HFF-Myc (cell line): ENCODE data around the gene DAND5.

Experiments used
- DNase-seq: peaks from one replicate; pipeline ENCODE4 v3.0.0-alpha.2; 2011; ENCODE audit warnings: low read depth; ENCODE audit errors: extremely low read depth
- H3K4me3 ChIP-seq: replicated peaks from 2 replicates; pipeline ENCODE4 v1.5.1; 2011; ENCODE audit warnings: low read depth, mild to moderate bottlenecking, control low read depth, low read length
- TF ChIP-seq, protein P1 (sequence below): IDR thresholded peaks from 2 replicates; pipeline ENCODE4 v1.5.1; 2012; ENCODE audit warnings: mild to moderate bottlenecking, low read depth, low read length, control low read depth; ENCODE audit errors: missing control alignments

DAND5 gene

DNA sequence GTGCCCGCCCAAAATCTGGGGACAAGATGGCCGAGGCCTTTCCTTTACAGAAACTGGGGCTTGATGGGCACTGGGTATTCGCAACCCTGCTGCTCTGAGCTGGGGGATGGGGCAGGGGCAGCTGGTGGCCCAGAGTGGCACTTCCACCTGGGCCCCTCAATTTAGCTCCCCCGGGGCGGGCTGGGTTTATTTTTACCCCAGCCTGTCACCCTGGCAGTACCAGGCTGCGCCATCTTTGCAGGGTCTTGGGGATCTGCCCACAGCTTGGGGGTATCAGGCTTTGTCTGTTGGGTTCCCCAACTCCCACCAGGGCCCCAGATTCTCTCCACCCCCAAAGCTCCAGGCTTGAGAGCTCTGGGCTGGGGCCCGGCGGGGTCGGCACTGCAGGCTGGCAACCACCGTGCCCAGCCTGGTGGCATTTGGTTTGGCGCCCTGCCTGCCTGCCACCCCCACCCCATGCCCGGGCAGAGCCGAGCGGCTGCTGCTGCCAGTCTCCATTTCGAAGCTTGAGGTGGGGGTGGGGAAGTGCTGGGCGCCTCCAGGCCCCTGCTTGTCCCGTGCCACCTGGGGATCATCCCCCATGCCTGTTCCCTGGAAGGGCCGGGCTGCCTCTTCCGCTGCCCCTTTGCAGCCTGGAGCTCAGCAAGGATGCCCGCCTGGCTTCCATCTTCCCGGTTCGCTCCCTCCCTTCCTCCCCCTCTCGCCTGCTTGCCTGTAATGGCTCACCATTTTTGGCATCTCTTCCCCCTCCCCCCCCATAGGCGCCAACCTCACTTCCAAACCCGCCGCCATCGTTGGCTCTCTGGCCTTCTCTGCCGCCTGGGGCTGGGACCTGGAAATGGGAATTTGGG lies 37.3 kb downstream of the DAND5 start:
- no peak overlapping the region for H3K4me3 ChIP-seq
- TF ChIP-seq, protein P1, sequence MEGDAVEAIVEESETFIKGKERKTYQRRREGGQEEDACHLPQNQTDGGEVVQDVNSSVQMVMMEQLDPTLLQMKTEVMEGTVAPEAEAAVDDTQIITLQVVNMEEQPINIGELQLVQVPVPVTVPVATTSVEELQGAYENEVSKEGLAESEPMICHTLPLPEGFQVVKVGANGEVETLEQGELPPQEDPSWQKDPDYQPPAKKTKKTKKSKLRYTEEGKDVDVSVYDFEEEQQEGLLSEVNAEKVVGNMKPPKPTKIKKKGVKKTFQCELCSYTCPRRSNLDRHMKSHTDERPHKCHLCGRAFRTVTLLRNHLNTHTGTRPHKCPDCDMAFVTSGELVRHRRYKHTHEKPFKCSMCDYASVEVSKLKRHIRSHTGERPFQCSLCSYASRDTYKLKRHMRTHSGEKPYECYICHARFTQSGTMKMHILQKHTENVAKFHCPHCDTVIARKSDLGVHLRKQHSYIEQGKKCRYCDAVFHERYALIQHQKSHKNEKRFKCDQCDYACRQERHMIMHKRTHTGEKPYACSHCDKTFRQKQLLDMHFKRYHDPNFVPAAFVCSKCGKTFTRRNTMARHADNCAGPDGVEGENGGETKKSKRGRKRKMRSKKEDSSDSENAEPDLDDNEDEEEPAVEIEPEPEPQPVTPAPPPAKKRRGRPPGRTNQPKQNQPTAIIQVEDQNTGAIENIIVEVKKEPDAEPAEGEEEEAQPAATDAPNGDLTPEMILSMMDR = no peak
- no peak for DNase-seq

DNA sequence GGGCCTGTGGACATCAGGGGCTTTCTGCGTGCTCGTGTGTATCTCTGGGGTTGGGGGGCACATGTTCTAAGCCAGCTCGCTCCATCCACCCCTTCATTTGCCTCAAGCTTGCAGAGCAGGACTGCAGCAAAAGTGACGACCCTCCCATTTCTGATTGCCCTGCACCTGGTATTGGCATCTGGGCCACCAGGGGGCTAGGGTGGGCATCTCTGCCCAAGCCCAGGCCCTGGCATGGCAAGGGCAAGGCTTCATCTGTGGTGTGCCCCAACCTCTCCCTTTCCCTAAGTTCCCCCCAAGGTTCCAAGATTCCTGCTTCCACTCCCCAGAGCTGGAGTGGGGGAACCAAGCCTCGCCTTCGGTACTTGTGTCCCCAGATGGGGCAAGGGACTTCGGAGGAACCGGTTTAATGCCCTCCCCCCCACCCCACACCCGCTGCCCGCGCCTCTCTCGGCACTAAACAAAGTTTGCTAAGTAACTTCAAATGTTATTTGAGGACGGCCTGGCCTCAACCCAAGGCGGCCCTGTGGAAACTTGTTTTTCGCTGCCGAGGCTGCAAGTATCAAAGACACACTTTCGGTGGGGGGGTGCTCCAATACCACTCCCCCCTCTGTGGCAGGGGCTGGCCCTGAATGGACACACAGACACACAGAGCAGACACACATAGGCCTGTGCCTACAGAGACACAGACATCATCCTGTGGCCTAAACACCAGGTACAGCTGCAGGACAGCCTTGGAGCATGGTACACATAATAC lies 38.1 kb downstream of the DAND5 start:
- H3K4me3 ChIP-seq = no peak overlapping the region
- DNase-seq = no peak
- TF ChIP-seq, protein P1 = no peak

DNA sequence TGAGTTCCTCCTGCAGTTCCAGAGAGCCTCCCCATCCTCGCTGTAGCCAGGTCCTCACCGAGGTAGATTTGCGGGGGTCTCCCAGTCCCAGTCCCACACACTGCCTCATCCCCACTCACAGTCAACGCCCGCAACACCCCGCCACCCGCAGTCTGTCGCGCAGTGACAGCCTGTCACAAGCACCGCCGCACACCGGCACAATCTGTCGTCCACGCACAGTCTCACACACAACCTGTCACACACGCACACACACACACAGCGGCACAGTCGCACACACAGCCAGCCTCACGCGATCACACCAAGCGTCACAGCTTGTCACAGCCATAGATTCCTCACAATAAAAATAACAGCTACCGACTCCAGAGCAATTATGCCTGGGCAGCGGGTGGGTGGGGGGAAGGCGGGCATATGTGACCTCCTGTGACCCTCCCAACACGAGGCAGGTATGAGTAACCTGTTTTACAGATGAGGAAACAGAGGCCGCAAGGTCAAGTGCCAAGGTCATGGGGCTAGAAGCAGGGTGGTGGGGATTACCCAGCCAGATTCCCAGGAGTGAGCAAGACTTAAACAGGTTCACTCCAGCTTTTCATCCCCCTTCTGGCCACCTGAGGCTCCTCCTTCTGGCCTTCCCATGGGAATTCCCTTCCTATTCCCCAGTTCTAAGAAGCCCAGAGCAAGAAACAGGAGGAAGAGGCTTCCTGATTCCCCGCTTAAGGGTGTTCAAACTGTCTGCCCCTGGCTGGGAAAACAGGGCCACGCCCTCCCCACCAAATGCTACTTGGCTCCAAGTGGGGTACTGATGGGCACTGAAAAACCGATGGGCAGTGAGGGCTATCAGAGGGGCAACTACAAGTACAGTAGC lies 39.8 kb downstream of the DAND5 start:
- TF ChIP-seq, protein P1 = no peak
- H3K4me3 ChIP-seq = no peak overlapping the region
- DNase-seq = no peak

DNA sequence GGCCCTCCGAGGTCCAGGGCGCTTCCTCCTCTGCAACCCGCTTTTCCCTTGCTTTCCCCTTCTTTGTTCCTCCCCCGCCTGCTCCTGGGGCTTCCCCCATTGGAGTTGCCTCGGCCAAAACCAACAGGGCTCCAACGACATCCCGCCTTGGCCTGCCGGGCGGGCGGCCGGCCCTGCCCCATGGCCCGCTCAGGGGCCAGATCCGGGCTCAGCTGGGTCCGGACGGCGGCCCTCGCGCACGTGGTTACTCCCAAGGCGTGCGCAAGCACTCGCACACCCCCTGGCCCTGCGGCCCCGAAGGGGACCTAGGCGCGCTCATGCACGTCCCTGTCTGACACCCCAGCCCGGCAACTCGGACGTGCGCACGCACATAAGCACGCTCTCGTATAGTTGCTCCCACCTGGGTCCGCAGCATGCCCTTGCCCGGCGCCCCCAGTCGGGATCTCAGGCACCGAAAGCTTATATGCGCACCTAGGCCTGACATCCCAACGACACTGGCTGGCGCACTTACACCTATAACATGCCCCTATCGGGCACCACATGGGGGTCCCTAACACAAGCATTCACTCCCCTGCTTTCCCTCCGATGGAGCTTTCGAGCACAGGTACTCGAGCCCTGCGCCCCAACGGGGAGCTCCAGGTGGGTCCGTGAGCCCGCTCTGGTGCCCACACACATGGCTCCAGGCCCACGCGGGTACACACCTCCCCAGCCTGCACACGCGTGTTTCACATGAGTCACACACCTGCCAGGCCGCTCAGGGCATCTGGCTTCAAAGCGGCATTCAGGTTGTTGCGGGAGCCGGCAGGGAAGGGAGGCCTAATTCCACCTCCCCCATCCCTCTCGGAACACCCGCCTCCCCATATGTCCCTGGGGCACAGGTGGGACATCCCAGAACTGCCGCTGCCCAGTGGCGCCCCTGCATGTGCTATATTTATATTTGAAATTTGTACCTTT lies 40.9 kb downstream of the DAND5 start:
- TF ChIP-seq, protein P1 = no peak
- DNase-seq = no peak
- H3K4me3 ChIP-seq = no peak overlapping the region

DNA sequence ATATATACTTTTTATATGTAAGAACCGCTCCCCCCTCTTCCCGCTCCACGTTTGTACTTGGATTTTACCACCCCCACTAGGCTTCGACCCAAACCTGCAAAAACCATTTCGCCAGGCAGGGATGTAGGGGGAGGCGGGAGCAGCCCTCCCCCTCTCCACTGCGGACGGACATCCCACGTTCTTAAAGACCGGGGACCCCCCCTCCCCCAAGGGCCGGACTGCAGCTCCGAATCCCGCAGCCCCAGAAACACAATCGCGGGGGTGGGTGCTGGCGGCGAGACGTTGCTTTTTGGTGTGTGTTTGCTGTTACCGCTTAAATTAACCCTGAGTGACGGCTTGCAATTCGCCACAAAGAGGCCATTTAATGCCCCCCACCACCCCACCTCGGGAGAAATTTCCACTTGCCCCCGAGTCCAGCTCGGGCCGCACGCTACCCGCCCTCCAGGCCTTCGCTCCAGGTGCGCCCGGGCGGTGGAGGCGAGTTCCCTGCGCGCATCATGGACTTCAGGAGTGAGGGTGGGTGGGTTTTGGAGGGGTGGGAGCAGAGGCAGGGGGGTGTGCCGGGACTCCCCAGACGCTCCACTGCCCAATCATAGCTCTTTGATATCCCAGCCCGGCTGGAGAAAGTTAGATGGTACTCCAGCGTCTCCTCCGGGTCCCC lies 41.7 kb downstream of the DAND5 start:
- TF ChIP-seq, protein P1 = no peak
- no peak overlapping the region for H3K4me3 ChIP-seq
- DNase-seq = no peak
